HG03175 (cell line): ENCODE data around the gene TOR1AIP2.
"Not testable (repeated sequence)": the region's sequence is repeated elsewhere in the genome, so short reads cannot be mapped to it uniquely, and the experiment has no call there.

Source experiments
- ATAC-seq: cut with Tn5 transposase; IDR thresholded peaks from one replicate; pipeline ENCODE4 v1.9.1; 2021; ENCODE audit warnings: mild to moderate bottlenecking, moderate library complexity; ENCODE audit not compliant: unreplicated experiment

Gene TOR1AIP2

DNA sequence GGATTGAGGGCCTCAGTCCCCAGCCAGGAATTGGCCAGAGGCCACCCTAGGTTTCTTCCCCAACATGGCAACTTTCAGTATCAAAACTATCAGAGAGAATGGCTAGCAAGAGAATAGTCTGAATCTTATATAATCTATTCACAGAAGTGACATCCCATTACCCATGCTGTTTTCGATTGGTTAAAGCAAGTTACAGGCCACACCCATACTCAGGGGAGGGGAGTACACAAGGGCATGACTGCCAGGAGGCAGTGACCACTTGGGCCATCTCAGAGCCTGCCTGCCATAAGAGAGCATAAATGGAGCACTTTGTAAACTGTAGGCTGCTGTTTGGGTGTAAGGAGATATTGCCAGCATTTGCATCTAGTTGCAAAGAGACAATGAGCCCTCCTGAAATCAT is 69.1 kb downstream of the TOR1AIP2 start:
- ATAC-seq: no peak

DNA sequence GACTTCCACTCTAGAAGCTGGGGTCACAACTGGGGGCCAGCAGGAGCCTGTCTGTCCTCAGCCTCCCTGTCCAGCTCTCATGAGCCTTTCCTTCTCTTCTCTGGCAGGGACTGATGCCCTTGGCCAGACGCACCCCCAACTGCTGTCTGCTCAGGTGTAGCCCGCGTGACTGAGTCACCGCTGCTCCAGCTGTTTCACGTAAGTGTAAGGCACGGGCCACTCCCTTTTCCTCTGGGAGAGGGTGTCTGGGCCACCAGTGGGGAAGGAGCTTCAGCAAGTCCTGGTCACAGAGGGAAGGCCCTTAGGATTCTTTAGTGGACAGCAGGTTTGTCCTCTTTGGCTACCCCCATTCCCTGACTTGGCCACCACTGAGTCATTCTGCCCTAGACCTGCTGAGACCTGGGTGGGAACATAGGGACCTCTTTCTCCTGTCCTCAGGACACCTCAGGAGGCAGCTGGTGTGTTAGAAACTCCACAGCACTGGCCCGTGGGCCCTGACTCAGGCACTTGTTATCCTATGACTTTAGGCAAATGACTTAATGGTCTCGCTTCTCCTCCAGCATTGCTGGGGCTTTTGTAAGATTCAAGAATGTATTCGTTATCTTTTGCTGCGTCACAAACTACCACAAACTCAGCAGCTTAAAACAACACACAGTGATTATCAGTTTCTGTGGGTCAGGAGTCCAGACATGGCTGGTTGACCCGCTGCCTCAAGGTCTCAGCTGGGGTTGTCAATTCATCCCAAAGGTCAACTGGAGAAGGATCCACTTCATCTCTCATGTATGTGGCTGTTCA is 69.7 kb downstream of the TOR1AIP2 start:
- no peak for ATAC-seq

DNA sequence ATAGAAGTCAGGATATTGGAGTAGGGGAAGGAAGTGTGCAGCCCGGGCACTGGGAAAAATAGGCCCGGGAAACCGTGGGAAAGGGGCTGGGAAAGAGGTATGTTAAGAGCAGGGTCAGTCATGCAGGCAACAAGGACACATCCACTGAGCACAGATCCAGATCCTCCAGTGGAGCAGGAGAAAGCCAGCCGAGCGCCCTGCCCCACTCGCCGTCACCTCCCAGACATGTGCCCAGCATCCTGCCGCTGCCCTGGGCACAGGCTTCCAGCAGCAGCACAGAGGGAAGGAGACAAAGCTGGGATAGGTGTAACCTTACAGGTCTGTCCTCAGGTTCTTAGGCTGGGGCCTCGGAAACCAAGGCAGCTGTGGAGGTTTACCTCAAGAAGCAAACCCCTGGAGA is 70.3 kb downstream of the TOR1AIP2 start:
- no peak for ATAC-seq

DNA sequence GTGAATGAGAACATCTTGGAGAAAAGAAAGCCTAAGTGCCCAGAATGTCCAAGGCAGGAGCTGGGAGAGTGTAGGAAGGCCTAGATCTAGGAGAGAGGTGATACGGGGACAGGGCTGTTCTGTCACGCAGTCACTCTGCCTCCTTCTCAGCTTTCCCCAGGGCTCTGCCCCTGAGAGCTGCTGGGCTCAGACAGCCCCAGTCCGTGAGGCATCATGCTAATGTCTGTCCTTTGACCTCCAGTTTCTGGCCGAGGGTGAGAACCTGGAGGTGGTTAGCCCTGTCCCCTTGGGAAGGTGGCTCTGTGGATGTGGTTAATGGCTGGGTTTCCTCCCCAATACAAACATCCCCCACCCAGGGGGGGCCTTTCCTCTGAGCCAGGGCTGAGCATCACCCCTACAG is 71.3 kb downstream of the TOR1AIP2 start:
- no peak for ATAC-seq

DNA sequence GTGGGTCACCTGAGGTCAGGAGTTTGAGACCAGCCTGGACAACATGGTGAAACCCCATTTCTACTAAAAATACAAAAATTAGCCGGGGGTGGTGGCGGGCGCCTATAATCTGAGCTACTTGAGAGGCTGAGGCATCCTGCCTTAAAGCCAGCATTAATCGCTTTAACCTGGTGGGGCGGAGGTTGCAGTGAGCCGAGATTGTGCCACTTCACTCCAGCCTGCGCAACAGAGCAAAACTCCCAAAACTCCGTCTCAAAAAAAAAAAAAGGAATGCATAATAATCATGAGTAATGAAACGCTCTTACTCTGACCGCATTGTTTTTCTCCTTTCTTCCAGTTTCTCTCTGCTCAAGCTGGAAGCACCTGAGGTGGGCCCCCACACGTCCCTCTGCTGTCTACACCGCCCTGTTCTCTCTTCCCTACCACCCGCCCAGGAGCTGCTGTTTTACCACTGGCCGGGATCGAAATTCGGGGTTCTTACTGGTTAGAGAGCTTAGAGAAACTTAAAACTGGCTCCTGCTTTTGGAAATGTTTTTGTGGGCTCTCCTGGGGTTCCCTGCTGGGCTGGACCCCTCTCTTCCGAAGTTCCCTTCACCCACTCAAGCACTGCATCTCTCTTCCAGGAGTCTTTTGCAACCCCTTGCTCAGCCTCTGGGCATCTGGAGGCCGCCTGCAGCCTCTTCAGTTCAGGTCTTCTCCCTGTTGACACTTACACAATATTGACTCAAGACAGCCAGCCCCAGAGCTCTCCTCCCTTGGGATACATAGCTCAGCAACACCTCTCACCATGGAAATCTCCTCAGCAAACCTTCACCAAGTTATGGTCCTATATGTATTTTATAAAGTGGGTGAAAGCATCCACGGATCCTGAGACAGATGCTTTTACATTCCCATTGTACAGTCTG is 72.1 kb downstream of the TOR1AIP2 start:
- no peak for ATAC-seq

DNA sequence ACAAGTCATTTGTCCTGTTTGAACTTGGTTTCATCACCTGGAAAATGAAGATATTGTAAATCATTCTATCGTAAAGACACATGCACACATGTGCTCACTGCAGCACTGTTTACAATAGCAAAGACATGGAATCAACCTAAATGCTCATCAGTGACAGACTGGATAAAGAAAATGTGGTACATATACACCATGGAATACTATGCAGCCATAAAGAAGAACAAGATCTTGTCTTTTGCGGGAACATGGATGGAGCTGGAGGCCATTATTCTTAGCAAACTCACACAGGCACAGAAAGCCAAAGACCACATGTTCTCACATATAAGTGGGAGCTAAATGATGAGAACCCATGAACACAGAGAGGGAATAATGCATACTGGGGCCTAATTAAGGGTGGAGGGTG is 73.2 kb downstream of the TOR1AIP2 start:
- not testable (repeated sequence) for ATAC-seq

DNA sequence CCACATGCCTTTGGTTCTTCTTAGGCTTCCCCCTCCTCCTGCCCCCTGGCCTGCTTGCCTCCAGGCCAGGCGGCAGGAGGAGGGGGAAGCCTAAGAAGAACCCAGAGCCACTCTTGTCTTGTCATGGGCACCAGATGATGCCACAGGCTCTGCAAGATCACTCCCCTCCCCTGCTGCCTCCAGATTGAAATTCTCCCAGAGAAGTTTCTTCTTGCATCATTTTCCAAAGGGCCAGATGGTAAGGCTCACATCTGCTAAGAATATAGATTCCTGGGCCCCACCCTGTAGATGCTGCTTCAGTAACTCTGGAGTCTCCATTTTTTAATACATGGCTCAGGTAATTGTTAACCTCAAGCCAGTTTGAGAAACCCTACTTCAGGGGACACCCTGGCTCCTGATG is 73.7 kb downstream of the TOR1AIP2 start:
- ATAC-seq: no peak

DNA sequence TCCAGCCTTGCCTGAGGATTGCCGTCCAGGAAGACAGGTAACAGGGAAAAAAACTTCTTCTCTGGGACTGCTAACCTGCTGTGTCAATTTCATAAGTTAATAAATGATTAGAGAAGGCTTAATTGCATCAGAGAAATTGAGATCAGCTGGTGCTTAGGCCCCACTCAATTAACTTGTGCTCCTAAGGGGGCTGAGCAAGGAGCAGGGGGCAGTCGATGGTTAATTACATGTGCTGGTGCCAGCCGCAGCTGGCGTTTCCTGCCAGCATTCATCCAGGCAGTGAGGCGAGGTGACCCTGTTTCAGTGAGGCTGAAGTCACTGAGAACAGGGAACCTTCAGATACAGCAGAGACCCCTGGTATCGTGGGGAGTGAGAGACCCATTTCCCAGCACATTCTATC is 74.5 kb downstream of the TOR1AIP2 start:
- no peak for ATAC-seq

DNA sequence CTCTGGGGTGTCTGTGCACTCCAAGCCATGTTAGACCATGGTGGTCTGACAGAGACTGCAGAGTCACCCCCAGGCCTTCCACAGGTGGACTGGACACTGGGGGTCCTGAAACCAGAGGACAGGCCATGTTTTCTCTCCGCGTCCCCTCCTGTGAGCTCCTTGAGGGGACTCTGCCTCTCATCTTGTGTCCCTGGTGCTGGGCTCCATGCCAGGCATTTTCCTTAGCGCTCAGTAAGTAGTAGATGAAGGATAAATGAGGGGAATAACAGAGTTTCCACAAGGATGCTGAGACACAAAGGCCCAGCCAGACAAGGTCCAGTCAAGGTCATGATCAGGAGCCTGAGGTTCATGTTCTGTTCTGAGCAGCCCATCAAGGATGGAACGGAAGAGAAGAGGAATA is 77.1 kb downstream of the TOR1AIP2 start:
- ATAC-seq: no peak

DNA sequence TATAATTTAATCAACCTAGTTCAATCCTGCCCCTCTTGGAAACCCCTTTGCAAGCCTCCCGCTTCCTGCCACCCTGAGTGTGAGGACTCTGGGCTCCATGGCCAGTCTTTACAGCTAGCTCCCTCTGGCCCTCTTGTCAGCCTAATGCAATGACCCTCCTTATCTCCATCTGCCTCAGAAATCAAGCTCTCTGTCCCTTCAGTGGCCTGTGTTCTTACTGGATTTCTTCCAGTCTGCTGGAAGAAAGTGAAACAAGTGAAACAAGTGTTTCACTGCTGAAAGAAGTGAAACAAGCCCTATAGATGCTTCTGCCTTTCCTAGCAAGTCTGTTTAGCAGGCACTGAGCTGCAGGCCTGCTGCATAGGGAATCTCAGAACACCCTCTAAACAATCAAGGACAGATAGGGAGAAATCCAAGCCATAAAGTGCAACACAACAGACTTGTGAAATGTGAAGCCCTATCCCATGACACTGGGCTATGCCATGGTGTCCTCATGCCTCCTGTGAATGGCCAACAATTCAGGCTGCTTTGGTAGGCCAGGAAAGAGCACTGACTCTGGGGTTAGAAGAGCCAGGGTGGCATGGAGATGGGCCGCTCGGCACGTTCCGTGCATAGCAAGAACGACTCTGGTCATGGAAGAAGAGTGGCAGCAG is 78.6 kb downstream of the TOR1AIP2 start:
- no peak for ATAC-seq

DNA sequence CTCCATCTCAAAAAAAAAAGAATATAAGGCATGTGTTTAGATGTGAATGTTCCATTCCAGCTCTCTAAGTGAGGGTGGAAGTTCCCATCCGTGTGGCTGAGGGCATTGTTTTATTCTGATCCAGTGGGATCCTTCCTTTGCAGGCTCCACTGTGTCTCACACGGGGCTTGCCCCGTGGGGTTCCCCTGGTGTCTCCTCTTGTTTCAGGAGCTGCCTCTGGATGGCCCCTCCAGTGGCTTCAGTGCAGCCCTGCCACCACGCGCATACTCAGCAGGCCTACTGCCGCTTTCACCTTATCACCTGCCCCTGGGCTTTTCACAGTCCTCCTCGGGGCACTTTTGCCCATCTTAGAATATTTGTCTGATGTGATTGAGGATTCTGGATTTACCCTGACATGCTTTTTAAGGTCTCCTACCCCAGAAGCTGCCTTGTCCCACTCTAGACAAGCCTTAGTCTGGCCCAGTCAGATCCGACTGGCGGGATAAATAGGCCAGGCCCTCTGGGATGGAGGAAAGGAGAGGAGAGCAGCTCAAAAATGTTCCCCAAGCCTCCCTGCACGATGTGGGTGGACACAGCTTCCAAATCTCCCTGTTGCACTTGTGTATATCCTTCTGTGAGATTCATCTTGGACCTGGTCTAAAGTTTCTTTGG is 79.3 kb downstream of the TOR1AIP2 start:
- ATAC-seq: no peak

DNA sequence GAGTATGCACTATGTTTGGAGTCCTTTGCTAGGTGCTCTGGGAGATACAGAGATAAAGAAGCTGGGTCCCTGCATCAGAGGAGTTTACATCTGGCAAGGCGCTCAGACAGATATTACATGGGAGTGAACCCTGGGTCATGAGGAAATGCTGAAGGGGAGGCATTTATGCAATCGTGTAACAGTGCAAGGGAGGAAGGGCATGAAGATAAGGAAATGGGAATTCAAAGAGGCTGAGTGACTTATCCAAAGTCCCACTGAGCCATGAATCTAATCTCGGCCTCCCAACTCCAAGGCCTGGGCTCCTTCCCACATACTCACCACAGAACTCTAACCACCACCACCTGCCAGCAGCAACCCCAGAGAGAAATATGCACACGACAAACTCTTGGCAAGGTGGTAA is 82.9 kb downstream of the TOR1AIP2 start:
- no peak for ATAC-seq

DNA sequence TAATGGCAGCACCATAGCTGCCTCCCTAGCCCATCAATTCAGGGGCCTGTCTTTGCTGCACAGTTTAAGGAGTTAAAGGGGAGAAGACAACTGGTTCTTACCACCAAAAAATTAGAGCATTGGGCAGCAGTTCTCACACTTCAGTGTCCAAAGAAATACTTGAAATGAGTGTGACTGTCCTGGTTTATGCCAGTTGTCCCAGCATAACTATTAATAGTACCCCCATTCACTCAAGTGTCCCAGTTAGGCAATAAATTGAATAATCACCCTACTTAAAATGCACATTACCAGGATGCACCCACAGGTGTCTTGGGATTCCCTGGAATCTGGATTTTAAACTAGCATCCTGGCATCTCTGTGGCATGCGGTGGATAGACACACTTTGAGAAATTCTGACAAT is 83.5 kb downstream of the TOR1AIP2 start:
- ATAC-seq: no peak

DNA sequence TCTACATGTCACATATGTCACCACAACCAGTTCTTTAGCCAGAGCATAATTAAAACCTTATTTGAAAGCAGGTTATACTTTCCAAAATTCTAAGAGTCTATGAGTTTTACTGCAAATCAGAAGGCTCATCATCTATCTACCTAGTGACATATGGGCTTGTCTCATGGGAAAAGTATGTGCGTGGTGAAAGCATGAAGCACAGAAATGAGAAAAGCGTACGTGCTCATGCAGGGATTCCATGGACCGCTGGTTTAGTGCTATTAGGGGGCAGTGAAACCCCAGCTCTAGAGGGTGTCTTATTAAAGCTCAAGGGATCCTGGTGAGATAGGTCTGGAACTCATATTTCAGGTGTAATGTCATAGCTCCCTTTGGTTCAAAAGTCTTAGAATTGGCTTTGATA is 84.3 kb downstream of the TOR1AIP2 start:
- ATAC-seq: no peak
